ENCODE measurements around the gene CHCHD4. TPM values are rescaled to one million over a fixed set of nuclear protein-coding genes. Genes with fewer than 3 reads are reported as not detected.

The CHCHD4 gene
- total and polyA plus RNA-seq, 2 donors (not counting 1 experiment from before 2014, with no cell fraction given): 12.7 to 16.3 TPM

GRCh38 chr3:14063152-14063551 is 61.5 kb downstream of the CHCHD4 start:
- no peak for DNase-seq (ENCODE audit: low read depth in 2 of 2)
- Histone ChIP-seq H3K4me3 (replicated peaks in 1 of 4; ENCODE audit: control extremely low read depth in 1 of 4, insufficient read depth in 1 of 4, low read depth in 3 of 4, low read length in 4 of 4) (no peak overlapping the region), H2AFZ (ENCODE audit: low read length) (no peak overlapping the region), H3K4me1 (ENCODE audit: control insufficient read depth, extremely low read depth, insufficient read depth, low read length) (no peaks in the 10 kb centered on the region), H3K36me3 (ENCODE audit: control insufficient read depth, insufficient read depth, low read length) (no peaks in the 10 kb centered on the region), H3K4me2 (ENCODE audit: extremely low read depth, insufficient read depth, low read length) (no peak overlapping the region), H3K27ac (ENCODE audit: insufficient read depth, low read length) (no peak overlapping the region), H3K9ac (ENCODE audit: insufficient read depth, low read length) (no peak overlapping the region), H3K27me3 (ENCODE audit: control insufficient read depth, insufficient read depth, low read length) (no peaks in the 10 kb centered on the region), H4K20me1 (ENCODE audit: control insufficient read depth, extremely low read depth, insufficient read depth, low read length) (no peaks in the 10 kb centered on the region), H3K9me3 (ENCODE audit: control insufficient read depth, insufficient read depth, low read depth, low read length) (no peaks in the 10 kb centered on the region), H3K79me2 (ENCODE audit: control insufficient read depth, insufficient read depth, low read length) (no peaks in the 10 kb centered on the region)
- TF ChIP-seq CTCF (conservative IDR thresholded peaks at IDR 0.05 in 1 of 2, IDR thresholded peaks at IDR 0.05 in 1 of 2; ENCODE audit: low read depth in 1 of 2, low read length in 2 of 2) (no peak), EZH2 (IDR thresholded peaks at IDR 0.05; ENCODE audit: low read length, missing control alignments) (no peak)

Other genes starting within 250 kb of the CHCHD4 start
- not detected in 2 replicates for gene WNT7A, start 244.8 kb downstream of the CHCHD4 start, total RNA-seq
- gene WNT7A, start 244.8 kb downstream of the CHCHD4 start, polyA plus RNA-seq: not detected in 2 replicates
- gene TMEM43, start 182 bp upstream of the CHCHD4 start, total RNA-seq: 87.1 and 114 TPM in 2 replicates
- gene TMEM43, start 182 bp upstream of the CHCHD4 start, polyA plus RNA-seq: 116 and 180 TPM in 2 replicates
- 64.5 and 95.6 TPM in 2 replicates for gene XPC, start 53.7 kb upstream of the CHCHD4 start, total RNA-seq
- 18.4 and 19.0 TPM in 2 replicates for gene XPC, start 53.7 kb upstream of the CHCHD4 start, polyA plus RNA-seq
- 5.1 and 5.9 TPM in 2 replicates for gene LSM3, start 53.9 kb upstream of the CHCHD4 start, total RNA-seq
- 14.9 and 20.0 TPM in 2 replicates for gene LSM3, start 53.9 kb upstream of the CHCHD4 start, polyA plus RNA-seq

Data from fibroblast of lung (primary cell).